B cell (primary cell): Measurements from ENCODE around the gene ELAVL3. TPM values are rescaled to one million over a fixed set of nuclear protein-coding genes. Genes with fewer than 3 reads are reported as not detected.

ENCODE experiments used
- ATAC-seq: fragments of 200-7000 bp; cut with Tn5 transposase; one replicate; pipeline ENCODE4 v1.10.0; 2021; ENCODE audit warnings: low read depth, mild to moderate bottlenecking, moderate number of reproducible peaks, moderate library complexity
- CTCF ChIA-PET: fragments of 350-600 bp; sonication (Branson Sonifier 250); formaldehyde crosslinking; loops from one replicate; lab custom pipeline; 2021; ENCODE audit warnings: antibody characterized with exemption, inconsistent platforms; lab: Charles Lee
- POLR2A ChIA-PET: fragments of 350-600 bp; sonication (Branson Sonifier 250); formaldehyde crosslinking; loops from one replicate; lab custom pipeline; 2021; ENCODE audit warnings: antibody characterized with exemption; lab: Charles Lee
- DNase-seq: peaks from one replicate; pipeline ENCODE4 v3.0.0; 2013
- H2AFZ ChIP-seq: 2 replicates; pipeline ENCODE4 v1.6.1; 2012; ENCODE audit warnings: mild to moderate bottlenecking, low read depth, low read length; ENCODE audit not compliant: insufficient read depth, poor library complexity, severe bottlenecking
- H3K27ac ChIP-seq, 2 donors: 1 replicate in 1 of 2; 2 replicates in 1 of 2; pipeline ENCODE4 v1.5.1; 2012 to 2013; ENCODE audit warnings: low read length in 2 of 2, mild to moderate bottlenecking in 2 of 2, moderate library complexity in 1 of 2
- H3K27me3 ChIP-seq, 4 experiments: fragments of 200-600 bp in 1 of 4; sonication (generic) in 1 of 4; replicated peaks in 1 of 4; 1 replicate in 2 of 4; 2 replicates in 2 of 4; pipeline versions ENCODE4 v1.6.1 to v1.7.0; 2013 to 2016; ENCODE audit warnings: low read length in 3 of 4, mild to moderate bottlenecking in 2 of 4, mixed read lengths in 1 of 4, moderate library complexity in 1 of 4; ENCODE audit not compliant: insufficient read depth in 4 of 4, control insufficient read depth in 3 of 4; ENCODE audit errors: control extremely low read depth in 1 of 4
- H3K36me3 ChIP-seq, 2 experiments: replicated peaks in 1 of 2; 1 replicate in 1 of 2; 2 replicates in 1 of 2; pipeline versions ENCODE4 v1.6.1 to v1.7.1; 2013; ENCODE audit warnings: low read length in 1 of 2; ENCODE audit not compliant: insufficient read depth in 2 of 2, control insufficient read depth in 1 of 2; ENCODE audit errors: control extremely low read depth in 1 of 2, extremely low read depth in 1 of 2
- H3K4me1 ChIP-seq, 2 donors: fragments of 200-600 bp in 1 of 2; sonication (generic) in 1 of 2; 1 replicate in 1 of 2; 2 replicates in 1 of 2; pipeline versions ENCODE4 v1.5.1 to v1.6.1; 2013 to 2017; ENCODE audit warnings: low read length in 2 of 2; ENCODE audit not compliant: control insufficient read depth in 2 of 2, insufficient read depth in 2 of 2
- H3K4me2 ChIP-seq: replicated peaks from 2 replicates; pipeline ENCODE3; 2012; ENCODE audit warnings: mild to moderate bottlenecking, low read depth, low read length; ENCODE audit not compliant: poor library complexity, severe bottlenecking
- H3K4me3 ChIP-seq, 5 experiments: fragments of 200-600 bp in 1 of 5; sonication (generic) in 1 of 5; 1 replicate in 3 of 5; 2 replicates in 2 of 5; pipeline versions ENCODE4 v1.5.1 to v1.7.0; 2011 to 2016; ENCODE audit warnings: low read length in 4 of 5, mild to moderate bottlenecking in 4 of 5, low read depth in 2 of 5, control low read depth in 1 of 5, moderate library complexity in 1 of 5; ENCODE audit not compliant: insufficient read depth in 1 of 5; ENCODE audit errors: control extremely low read depth in 1 of 5, extremely low read depth in 1 of 5
- H3K79me2 ChIP-seq: fragments of 200-600 bp; sonication (generic); one replicate; pipeline ENCODE4 v1.6.0; 2016; ENCODE audit warnings: low read length; ENCODE audit not compliant: control insufficient read depth, insufficient read depth
- H3K9ac ChIP-seq: fragments of 200-600 bp; sonication (generic); 2 replicates; pipeline ENCODE4 v1.6.1; 2017; ENCODE audit warnings: mild to moderate bottlenecking, low read length, moderate library complexity
- H3K9me3 ChIP-seq, 3 donors: one replicate each; pipeline versions ENCODE4 v1.6.1 to v1.7.1; 2013; ENCODE audit warnings: low read length in 2 of 3; ENCODE audit not compliant: control insufficient read depth in 2 of 3, insufficient read depth in 1 of 3; ENCODE audit errors: control extremely low read depth in 1 of 3
- H4K20me1 ChIP-seq: 2 replicates; pipeline ENCODE4 v1.6.0; 2012; ENCODE audit warnings: mild to moderate bottlenecking, low read length; ENCODE audit not compliant: insufficient read depth, control insufficient read depth, poor library complexity, severe bottlenecking
- H3K27ac Mint-ChIP-seq: one replicate; pipeline ENCODE4 v1.8.0; 2021; ENCODE audit warnings: mixed read lengths
- H3K27me3 Mint-ChIP-seq: one replicate; pipeline ENCODE4 v1.8.0; 2021; ENCODE audit warnings: mixed read lengths
- H3K4me1 Mint-ChIP-seq: one replicate; pipeline ENCODE4 v1.8.0; 2021; ENCODE audit warnings: mixed read lengths
- H3K4me3 Mint-ChIP-seq: one replicate; pipeline ENCODE4 v1.8.0; 2021; ENCODE audit warnings: mixed read lengths
- H3K9me3 Mint-ChIP-seq: one replicate; pipeline ENCODE4 v1.8.0; 2022; ENCODE audit warnings: mixed read lengths; ENCODE audit not compliant: insufficient read depth
- CTCF ChIP-seq: fragments of 200-600 bp; IDR thresholded peaks from one replicate; pipeline ENCODE4 v1.8.0; 2022; ENCODE audit warnings: antibody characterized with exemption, mild to moderate bottlenecking
- EZH2 ChIP-seq: IDR thresholded peaks from 2 replicates; pipeline ENCODE4 v1.6.1; 2012; ENCODE audit warnings: borderline replicate concordance, low read depth, mild to moderate bottlenecking, moderate library complexity, low read length; ENCODE audit not compliant: insufficient read depth, poor library complexity, severe bottlenecking
- WGBS: methylation state at CpG from one replicate; pipeline ENCODE4 v1.1.5; 2013; ENCODE audit warnings: missing lambda C conversion rate; ENCODE audit not compliant: insufficient coverage; 5-methylcytosine and 5-hydroxymethylcytosine counted together
- intact Hi-C: fragments of 100-400 bp; cut with micrococcal nuclease; formaldehyde crosslinking; loops from one replicate; pipeline ENCODE4 v1.10.0; 2022
- polyA plus RNA-seq: library from polyadenylated mRNA; depleted of rRNA; stranded (reverse); fragments of >200 nt; gene quantifications from 2 replicates; pipeline ENCODE4 v1.2.3, GENCODE V29; 2012
- total RNA-seq, 2 donors: library from RNA; stranded (reverse); fragments of 120-200 nt in 1 of 2; gene quantifications; 1 replicate in 1 of 2; 2 replicates in 1 of 2; pipeline versions ENCODE4 v1.2.3 to v1.2.4, GENCODE V29; 2013 to 2022

The ELAVL3 gene
- total and polyA plus RNA-seq, 2 donors (not counting 1 experiment from before 2014, with no cell fraction given), result 0.01 TPM; not detected in 1

- Mint-ChIP-seq H3K27me3 (no peaks in the 10 kb centered on the region), H3K27ac (no peak overlapping the region), H3K4me3 (no peak overlapping the region), H3K4me1 (peaks cover 4% of the 10 kb centered on the region), H3K9me3 (no peaks in the 10 kb centered on the region)
- intact Hi-C loops, result no loop called here
- Histone ChIP-seq H3K27me3 (no peaks in the 10 kb centered on the region), H2AFZ (no peak overlapping the region), H3K79me2 (peaks cover 11% of the 10 kb centered on the region), H3K36me3 (peaks cover 0 to 90% of the 10 kb centered on the region in 2 experiments), H3K4me2 (no peak overlapping the region), H3K9me3 (no peaks in the 10 kb centered on the region), H3K4me3 (no peak overlapping the region), H4K20me1 (peaks cover 60% of the 10 kb centered on the region), H3K9ac (no peak overlapping the region), H3K4me1 (no peaks in the 10 kb centered on the region), H3K27ac (no peak overlapping the region)
- DNase-seq (no peak), ATAC-seq (no peak)
- TF ChIP-seq EZH2 (no peak), CTCF (no peak)
- ChIA-PET CTCF (interaction anchor here (1.0 to 4.2 kb wide), 9 partner anchors 10 to 318 kb away, joined by 3 to 27 read pairs (median 4); partner anchors contain the start of genes PRKCSH and SWSAP1), POLR2A (interaction anchor here (0.7 kb wide), 1 partner anchor 153 kb away, joined by 3 read pairs; no protein-coding TSS in a partner anchor)
- 95% methylated on average over 11 of the region's 13 CpGs for WGBS
These were observed 35.7 kb downstream of the ELAVL3 start for GRCh38 chr19:11445141-11445540.

GRCh38 chr19:11444059-11444458 lies 36.8 kb downstream of the ELAVL3 start:
- POLR2A ChIA-PET, result no interaction called here
- H3K4me3 Mint-ChIP-seq, result no peak overlapping the region
- H3K9me3 ChIP-seq, result no peaks in the 10 kb centered on the region
- intact Hi-C loops, result no loop called here
- no peak overlapping the region for H3K27ac Mint-ChIP-seq
- H3K27me3 Mint-ChIP-seq, result no peaks in the 10 kb centered on the region
- H3K4me2 ChIP-seq, result no peak overlapping the region
- 94% methylated on average over 5 of the region's 5 CpGs for WGBS
- no peak overlapping the region for H3K9ac ChIP-seq
- CTCF ChIA-PET, result interaction anchor here (0.9 to 3.8 kb wide), 5 partner anchors 8 to 200 kb away, joined by 3 to 9 read pairs (median 5); partner anchors contain the start of genes ODAD3 and PRKCSH
- no peaks in the 10 kb centered on the region for H3K4me1 ChIP-seq
- no peak for TF ChIP-seq CTCF
- no peak for TF ChIP-seq EZH2
- DNase-seq (no peak), ATAC-seq (no peak)
- no peaks in the 10 kb centered on the region for H3K27me3 ChIP-seq
- no peaks in the 10 kb centered on the region for H3K9me3 Mint-ChIP-seq
- peaks cover 4% of the 10 kb centered on the region for H3K4me1 Mint-ChIP-seq
- peaks cover 60% of the 10 kb centered on the region for H4K20me1 ChIP-seq
- peaks cover 0 to 83% of the 10 kb centered on the region in 2 experiments for H3K36me3 ChIP-seq
- peaks cover 15% of the 10 kb centered on the region for H3K79me2 ChIP-seq
- no peak overlapping the region for H2AFZ ChIP-seq
- no peak overlapping the region for H3K4me3 ChIP-seq
- no peak overlapping the region for H3K27ac ChIP-seq
